ENCODE measurements around the gene RPS14.

The RPS14 gene

DNA sequence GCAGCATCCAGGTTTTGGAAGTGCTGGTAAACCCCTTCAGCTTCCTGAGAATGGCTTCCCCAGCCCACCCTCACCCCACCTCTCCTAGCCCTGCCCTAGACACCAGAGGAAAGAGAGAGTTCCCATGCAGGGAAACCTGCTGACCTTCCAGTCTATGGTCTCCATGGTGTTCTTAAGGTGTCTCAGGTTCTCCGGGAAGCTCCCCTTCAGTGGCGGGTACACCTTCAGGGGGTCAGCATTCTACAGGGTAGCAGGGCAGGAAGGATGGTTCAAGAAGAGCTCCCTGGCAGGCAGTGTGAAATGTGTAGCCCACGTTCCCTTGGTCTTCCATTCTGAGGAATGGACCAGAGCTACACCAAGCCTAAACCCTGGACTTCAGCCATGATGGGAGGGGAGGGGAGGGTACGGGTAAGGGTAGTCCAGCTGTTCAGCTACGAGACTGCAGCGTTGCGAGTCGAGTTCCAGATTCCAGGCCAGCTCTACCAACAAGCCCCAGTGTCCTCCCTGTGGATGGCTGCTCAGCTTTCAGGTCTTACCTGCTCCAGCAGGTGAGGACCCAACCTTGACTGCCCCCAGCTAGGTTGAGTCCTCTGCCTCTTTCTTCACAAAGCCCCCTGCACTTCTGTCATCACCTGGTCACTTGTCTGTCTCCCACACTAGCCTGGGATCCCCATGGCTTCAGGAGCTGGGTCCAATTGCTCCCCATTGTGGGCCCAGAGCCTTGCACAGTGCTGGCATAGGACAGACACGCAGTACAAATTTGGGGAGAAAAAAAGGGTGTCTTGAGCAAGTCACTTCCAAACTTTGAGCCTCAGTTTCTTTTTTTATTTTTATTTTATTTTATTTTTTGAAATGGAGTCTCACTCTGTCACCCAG, 44.4 kb downstream of the RPS14 start:
- Histone ChIP-seq H3K4me3 (no peak overlapping the region), H3K27ac (no peak overlapping the region)

DNA sequence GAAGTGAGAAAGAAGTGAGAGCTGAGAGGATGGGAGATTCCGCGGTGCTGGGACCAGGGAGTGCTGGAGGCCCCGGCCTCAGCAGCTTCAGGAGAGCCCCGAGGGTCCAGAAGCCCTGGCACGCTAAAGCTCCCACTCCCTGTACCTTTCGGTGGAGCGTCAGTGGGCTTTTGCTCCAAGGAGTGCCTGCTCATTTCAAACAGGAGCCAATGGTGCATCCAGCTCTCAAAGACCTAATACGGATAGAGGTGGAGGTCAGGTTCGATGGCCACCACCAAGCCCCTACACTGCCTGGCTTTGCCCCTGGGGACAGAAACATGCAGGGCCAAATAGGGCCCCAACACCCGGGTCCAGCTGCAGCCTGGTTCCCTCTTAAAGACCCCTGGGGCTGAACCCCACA, 45.0 kb downstream of the RPS14 start:
- Histone ChIP-seq H3K4me3 (no peak overlapping the region), H3K27ac (no peak overlapping the region)

DNA sequence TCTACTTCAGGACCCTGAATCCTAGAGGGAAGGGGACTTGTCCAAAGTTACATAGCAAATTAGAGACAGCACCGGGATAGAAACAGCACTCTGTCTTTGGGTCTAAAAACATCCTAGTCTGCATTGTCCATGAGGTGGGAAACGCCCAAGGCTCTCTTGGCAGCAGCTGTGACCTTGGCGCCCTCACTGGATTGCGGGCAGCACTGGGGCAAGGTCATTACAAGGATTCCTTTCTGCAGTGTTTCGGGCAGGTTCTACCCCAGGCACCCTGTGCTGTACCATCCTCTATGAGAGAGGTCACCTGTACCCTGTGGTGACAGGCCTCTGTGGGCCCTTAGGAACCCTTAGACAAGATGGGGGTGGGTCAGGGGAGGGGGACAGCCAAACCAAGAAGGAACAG, 45.4 kb downstream of the RPS14 start:
- no peak overlapping the region for H3K27ac ChIP-seq
- no peak overlapping the region for H3K4me3 ChIP-seq

DNA sequence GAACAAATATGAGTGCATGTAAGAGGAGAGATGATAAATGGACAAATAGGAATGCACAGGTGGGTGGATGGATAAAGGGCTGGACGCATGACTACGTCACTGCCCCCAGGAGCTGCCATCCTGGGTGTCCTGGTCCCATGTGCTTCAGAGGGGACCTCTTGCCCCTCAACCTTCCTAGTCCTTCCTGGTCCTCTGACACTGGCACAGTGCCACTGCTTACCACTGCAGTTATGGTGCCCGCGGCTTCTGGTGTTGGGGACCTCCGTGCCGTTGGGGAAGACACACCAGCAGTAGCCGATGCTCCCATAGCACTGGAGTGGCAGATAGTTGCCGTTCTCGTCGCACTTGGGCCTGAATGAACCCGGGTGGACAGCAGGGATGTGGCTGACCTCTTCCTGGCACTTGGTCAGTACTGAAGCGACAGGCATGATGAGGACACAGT, 46.6 kb downstream of the RPS14 start:
- H3K4me3 ChIP-seq, result no peak overlapping the region
- H3K27ac ChIP-seq, result no peak overlapping the region

DNA sequence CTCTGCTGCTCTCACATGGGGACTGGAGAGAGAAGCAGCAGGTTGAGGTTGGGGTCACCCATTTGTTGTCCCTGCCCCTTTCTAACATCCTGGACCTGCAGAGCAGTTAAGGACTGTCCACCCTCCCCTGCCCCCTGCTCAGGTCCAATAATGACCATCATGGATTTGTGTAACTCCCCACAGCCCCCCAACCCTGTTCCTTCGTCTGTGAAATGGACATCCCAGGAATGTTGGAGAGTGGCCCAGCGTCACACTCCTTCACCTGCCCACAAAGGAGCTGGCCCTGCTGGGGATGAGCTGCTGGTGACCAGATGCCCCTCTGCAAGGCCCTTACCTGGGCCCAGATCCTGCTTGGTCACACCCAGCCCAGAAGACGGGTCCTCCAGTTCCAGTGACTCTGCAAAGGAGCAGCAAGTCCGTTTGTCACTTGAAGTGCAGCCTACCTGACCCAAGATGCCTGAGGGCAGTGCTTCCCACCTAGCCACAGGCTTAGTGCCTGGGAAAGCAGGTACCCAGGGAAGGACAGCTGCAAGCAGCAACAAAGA, 47.2 kb downstream of the RPS14 start:
- Histone ChIP-seq H3K4me3 (no peak overlapping the region), H3K27ac (no peak overlapping the region)

DNA sequence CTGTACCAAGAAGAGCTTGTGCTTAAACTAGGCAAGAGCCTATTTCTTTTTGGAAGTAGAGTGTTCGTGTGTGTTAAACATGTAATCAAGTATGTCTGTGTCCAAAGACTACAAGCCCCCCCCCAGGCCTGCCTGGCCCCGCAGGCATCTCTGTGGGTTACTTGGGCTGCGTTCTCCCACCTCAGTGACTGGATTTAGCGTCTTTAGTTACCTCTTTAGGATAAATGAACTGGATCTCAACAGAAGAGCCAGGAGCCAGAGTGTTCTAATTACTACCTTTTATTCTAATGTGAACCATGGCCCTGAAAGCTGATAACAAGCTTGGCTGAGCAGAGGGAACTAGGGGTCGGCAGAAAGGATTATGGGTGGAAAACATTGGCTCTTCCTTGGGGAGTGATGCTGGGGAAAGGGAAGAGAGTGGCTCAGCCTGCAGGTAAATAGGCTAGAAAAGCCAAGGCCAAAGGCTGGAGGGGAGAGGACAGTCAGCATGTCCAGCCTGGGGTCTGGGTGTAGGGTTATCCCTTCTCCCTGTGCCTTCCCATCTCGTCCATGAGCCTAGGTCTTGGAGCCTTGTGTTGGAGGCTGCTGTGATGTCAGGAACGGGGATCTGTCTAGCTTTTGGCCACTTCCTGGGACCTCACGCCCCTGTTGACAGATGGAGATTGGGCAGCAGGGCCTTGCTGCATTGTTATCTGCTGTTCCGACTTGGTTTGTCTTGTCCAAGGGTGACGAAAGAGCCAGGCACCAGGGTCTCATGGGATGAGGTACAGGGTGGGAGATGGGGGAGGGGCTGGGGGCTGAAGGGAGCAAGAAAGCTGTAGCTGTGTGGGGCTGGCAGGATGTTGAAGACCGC, 47.9 kb downstream of the RPS14 start:
- H3K4me3 ChIP-seq, result no peak overlapping the region
- H3K27ac ChIP-seq, result peak overlapping the region in 1 of 21 experiments; percentile 16

DNA sequence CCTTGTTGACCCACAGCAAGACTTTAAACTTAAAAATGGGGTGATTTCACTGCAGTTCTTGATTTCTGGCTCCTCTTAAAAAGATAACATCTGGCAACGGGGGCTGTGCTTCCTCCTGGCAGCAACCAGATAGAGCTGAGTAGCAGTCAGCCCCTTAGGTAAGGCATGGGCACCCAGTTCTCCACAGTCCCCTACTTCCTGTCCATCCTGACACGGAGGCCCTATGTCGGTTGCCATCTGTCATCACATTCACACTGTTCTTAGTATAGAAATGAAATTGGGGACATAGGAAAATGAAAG, 48.5 kb downstream of the RPS14 start:
- Histone ChIP-seq H3K4me3 (no peak overlapping the region), H3K27ac (peak overlapping the region in 1 of 21 experiments; percentile 16)

DNA sequence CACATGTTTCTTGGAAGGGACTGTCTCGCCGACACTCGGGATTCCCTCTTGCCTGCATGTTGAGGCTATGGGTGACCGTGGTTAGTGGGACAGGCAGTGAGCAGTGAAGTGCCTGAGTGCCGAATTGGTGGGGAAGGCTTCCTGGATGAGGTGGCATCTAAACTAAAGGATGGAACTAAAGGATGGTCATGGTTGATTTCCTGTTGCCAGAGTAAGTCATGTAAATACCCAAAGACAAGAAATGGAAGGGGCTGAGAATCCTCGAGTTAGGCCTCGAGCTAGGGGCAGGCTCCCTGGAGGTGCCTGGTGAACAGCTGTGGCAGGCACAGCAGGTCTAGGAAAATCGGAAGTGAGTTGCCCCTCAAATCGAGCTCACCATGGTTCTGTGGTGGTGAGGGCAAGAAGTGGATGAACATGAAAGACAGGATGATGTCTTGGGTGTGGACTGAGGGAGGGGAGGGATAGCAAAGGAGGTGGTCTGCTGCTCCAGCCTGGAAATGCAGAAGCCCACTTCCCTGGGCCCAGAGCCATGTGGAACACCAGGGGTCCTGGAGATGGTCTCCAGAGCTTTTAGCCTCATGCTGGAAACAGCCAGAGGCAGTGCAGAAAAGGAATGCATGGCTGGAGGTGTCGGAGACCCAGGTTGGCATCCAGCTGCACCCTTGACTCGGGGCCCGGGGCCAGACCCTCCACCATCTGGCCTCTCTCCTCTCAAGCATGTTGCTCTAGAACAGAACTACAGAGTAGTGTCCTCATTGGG, 49.0 kb downstream of the RPS14 start:
- no peak overlapping the region for H3K4me3 ChIP-seq
- H3K27ac ChIP-seq, result no peak overlapping the region

DNA sequence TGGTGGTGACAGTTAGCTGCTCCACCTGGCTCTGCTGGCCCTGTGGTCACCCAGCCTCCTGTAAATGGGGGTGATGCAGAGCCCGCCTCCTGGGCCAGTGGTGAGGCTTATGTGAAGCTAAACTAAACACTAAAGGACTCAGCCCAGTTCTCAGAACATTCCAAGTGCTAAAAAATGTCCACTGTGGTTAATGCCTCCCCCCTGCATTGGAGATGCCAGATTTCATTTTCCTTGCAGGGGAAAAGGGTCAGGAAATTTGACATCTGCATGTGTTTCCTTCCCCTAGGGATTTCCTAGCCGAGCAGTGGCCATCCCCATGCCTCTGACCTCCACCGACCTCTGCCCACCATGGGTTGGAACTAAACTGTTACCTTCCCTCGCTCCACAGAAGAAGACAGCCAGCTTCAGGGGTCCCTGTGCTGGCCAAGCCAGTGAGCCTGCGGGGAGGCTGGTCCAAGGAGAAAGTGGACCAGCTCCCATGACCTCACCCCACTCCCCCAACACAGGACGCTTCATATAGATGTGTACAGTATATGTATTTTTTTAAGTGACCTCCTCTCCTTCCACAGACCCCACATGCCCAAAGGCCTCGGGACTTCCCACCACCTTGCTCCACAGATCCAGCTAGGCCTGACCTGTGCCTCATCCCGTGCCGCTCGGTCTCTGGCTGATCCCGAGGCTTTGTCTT, 49.9 kb downstream of the RPS14 start:
- Histone ChIP-seq H3K27ac (no peak overlapping the region), H3K4me3 (no peak overlapping the region)

DNA sequence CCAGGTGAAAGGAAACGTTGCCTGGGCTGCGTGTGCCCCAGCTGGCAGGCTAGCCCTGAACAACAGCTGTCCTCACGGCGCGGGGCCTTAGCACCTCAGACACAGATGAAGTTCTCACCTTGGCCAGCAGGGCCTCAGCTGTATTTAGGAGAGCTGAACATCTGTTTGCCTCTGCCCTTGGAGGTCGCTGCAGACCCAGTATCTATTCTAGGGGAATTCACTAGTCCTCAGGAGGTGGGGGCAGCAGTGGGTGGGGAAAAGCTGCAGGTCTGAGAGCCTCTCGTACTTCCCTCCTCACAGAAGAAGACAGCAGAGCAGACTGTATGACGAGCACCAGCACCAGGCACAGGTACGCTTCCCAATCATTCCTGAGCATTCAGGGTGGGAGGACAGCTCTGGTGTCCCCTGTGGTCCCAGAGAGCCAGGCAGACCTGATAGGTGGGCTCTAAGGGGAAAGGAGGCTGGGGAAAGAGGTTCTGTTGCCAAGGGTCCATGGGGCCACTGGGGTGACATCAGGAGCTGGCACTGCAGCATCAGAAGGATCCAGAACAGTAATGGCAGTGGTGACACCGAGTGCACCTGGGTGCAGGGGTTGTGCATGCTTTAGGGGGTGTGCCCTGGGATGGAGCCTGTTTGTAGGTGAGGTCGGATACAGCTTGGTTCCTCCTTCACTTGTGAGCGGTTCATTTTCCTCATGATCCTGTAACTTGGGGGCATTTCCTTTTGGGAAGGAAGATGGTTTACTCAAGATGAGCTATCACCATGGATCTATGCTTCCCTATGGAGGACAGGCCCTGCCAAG, 50.6 kb downstream of the RPS14 start:
- Histone ChIP-seq H3K4me3 (no peak overlapping the region), H3K27ac (peak overlapping the region in 3 of 21 experiments; percentile 9 to 42 (median 9))

DNA sequence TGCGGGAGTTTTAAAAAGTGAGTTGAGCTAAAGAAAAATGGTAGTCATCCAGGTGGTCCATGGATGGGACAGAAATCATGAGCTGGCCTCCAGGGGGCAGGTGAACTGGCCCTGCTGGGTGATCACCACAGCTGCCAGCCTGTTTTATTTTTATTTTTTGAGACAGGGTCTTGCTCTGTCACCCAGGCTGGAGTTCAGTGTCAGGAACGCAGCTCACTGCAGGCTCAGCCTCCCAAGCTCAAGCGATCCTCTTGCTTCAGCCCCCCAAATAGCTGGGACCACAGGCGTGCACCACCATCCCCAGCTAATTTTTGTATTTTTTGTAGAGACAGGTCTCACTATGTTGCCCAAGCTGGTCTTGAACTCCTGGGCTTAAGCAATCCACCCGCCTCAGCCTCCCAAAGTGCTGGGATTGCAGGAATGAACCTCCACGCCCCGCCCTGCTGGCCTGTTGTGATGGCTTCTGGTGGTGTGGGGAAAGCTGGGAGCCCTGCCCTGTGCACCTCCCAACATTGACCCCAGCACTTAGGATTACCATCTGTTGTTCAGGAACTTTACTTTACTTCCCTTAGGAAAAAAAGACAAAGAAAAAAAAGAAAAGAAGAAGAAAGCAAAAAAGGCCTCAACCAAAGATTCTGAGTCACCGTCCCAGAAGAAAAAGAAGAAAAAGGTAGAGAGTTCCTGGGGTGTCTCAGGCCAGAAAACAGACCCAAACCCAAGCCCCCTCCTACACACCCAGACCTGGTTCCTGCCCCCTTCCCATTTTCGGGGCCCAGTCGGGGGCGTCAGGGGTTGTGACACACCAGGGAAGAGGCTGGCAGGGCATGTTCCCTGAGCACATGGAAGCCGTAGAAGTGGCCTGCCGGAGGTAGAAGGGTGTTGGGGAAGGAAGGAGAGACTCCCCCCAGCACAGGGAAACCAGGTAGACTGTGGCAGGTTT, 51.5 kb downstream of the RPS14 start:
- no peak overlapping the region for H3K4me3 ChIP-seq
- peak overlapping the region in 2 of 21 experiments; percentile 9 to 42 for H3K27ac ChIP-seq

DNA sequence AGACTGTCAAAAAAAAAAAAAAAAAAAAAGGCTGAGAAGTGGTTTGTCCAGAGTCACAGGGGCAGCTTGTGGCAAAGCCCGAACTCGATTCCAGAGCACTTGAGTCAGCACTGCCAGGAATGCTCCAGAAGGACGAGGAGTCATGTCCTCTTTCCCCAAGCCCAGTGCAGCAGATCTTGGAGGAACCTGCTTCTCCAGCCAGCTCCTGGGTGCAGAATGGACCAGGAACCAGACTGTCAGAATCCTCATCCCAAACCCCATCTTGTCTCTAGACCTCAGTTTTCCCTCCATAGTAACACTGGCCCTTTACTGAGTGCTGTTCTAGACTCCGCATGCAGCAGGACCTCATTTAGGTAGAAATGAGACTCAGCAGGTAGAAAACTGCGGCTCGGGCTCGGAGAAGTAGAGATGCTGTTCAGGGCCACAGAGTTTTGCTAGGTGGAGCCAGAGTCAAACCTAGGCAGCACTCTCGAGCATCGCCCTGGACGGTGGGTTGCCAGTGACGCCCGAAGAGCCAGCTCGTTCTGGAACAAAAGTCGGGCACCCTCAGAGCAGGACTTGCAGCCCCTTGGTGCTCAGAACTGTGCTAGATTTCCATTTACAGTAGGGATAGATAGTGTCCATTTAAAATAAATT, 52.3 kb downstream of the RPS14 start:
- Histone ChIP-seq H3K4me3 (no peak overlapping the region), H3K27ac (no peak overlapping the region)

DNA sequence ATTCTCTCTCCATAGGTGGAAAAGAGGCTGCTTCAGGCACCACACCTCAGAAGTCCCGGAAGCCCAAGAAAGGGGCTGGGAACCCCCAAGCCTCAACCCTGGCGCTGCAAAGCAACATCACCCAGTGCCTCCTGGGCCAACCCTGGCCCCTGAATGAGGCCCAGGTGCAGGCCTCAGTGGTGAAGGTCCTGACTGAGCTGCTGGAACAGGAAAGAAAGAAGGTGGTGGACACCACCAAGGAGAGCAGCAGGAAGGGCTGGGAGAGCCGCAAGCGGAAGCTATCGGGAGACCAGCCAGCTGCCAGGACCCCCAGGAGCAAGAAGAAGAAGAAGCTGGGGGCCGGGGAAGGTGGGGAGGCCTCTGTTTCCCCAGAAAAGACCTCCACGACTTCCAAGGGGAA, 53.3 kb downstream of the RPS14 start:
- no peak overlapping the region for H3K27ac ChIP-seq
- no peak overlapping the region for H3K4me3 ChIP-seq

DNA sequence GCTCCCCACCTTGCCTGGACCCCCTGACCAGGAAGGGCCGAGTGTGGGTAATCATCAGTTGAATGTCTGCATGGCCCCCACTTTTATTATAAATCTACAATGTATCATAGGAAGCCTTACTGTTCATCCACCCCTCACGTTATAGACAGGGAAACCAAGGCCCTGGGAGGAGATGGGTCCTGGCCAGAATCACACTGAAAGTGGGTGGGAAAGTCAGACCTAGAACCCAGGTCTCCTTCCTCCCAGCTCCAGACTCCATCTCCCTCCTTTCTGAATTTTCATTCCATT, 53.9 kb downstream of the RPS14 start:
- no peak overlapping the region for H3K4me3 ChIP-seq
- no peak overlapping the region for H3K27ac ChIP-seq

DNA sequence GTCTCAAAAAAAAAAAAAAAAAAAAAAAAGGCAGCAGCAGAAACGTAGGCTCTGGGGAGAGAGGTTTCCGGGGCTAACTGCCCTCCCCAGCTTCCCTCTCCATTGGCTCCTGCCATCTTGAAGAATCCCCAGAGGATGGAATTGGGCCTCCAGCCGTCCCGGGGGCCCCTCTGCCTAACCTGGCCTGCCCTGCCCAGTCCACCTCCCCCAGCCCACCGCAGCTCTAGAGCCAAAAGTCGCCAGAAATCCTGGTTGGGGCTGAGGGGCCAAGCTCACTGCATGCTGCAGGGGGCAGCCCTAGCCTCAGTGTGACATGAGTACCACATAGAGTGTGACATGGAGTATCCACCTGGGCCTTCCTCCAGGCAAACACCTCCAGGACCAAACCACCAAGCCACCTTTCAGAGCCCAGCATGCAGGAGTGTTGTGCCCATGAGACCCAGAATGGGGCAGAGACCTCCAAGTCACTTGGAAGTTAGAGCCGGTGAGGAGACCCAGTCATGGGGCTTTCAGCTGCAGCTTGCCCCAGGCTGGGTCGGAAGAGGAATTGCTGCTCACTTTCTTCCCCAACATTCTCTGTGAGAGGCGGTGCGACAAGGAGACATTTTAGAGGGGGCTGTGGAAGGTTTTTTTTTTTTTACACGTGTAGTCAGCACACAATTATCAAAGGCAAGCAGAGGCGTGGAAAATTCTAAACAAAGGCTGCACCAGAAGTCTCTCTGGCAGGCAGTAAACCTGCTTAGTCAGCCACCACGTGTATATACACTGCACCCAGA, 54.4 kb downstream of the RPS14 start:
- Histone ChIP-seq H3K27ac (no peak overlapping the region), H3K4me3 (no peak overlapping the region)

DNA sequence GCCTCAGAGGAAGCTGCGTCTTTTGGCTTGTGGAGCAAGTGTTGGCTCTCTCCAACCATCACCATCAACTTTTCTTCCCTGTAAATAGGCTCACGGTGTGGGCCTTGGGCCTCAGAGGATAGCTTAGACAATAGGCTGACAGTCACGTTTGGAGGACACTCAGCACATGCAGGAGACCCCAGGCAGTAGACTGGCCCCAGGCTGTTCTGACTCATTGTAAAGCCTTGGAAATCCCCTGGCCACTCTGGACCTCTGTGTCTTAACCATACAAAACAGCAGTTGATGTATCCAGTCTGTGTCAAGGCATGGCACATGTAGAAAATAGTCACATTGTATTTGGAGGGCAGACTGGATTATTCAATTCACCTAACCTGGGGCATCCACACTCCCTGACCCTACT, 55.4 kb downstream of the RPS14 start:
- Histone ChIP-seq H3K4me3 (no peak overlapping the region), H3K27ac (no peak overlapping the region)

Measured in skin epidermis (tissue), 12 donors.